Osteocyte (in vitro differentiated cells): ENCODE data around the gene ASB13. TPM values are rescaled to one million over a fixed set of nuclear protein-coding genes. Genes with fewer than 3 reads are reported as not detected.

Experiments
- DNase-seq: peaks from one replicate; pipeline ENCODE4 v3.0.0; 2021; ENCODE audit warnings: mixed read lengths; ENCODE audit not compliant: unreplicated experiment; ENCODE audit errors: extremely low spot score
- H3K27ac Mint-ChIP-seq: one replicate; pipeline ENCODE4 v1.8.0; 2021; ENCODE audit warnings: mild to moderate bottlenecking, mixed read lengths; ENCODE audit not compliant: unreplicated experiment
- H3K27me3 Mint-ChIP-seq: one replicate; pipeline ENCODE4 v1.8.0; 2021; ENCODE audit warnings: mixed read lengths; ENCODE audit not compliant: unreplicated experiment
- H3K36me3 Mint-ChIP-seq: one replicate; pipeline ENCODE4 v1.8.0; 2021; ENCODE audit warnings: mixed read lengths; ENCODE audit not compliant: unreplicated experiment
- H3K4me1 Mint-ChIP-seq: one replicate; pipeline ENCODE4 v1.8.0; 2021; ENCODE audit warnings: mixed read lengths; ENCODE audit not compliant: unreplicated experiment
- H3K4me3 Mint-ChIP-seq: one replicate; pipeline ENCODE4 v1.8.0; 2021; ENCODE audit warnings: mild to moderate bottlenecking, moderate library complexity, mixed read lengths; ENCODE audit not compliant: unreplicated experiment
- H3K9me3 Mint-ChIP-seq: one replicate; pipeline ENCODE4 v1.8.0; 2021; ENCODE audit warnings: mixed read lengths; ENCODE audit not compliant: unreplicated experiment
- CTCF ChIP-seq: fragments of 200-600 bp; sonication (generic); IDR thresholded peaks from 2 replicates; pipeline ENCODE4 v1.5.0; 2021; ENCODE audit warnings: antibody characterized with exemption, mild to moderate bottlenecking, moderate library complexity
- total RNA-seq: library from RNA; stranded (reverse); gene quantifications from 2 replicates; pipeline ENCODE4 v1.2.1, GENCODE V29; 2021

The ASB13 gene
- total RNA-seq, 1 donor from 2014 or later: 18.4 TPM

DNA sequence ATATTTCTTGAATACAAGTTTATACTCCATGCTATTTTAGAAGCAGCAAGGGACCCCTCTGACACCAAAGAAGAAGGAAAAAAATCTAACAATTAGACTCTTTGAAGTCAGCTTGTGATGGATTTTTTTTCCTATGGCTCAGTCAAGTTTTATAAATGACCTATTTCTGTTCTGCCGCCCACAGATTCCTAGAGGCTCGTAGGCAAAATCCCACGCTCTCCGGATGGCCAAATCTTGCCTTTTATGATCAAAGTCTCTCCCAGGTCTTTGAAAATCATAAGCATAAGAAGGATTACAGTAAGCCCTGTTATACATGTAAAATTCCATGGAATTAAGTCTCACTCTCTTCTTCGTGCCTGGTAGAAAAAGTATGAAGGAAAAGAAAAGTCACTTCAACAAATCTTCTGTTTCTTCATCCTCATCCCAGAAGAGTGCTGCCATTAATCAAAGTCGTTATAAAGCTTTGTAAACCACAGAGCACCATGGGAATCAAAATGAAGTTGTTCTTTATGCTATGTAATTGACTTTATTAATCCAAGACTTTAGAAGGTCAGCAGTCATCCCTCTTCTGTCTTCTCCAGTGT lies 33.1 kb downstream of the ASB13 start:
- DNase-seq: no peak
- Mint-ChIP-seq H3K27ac (no peak overlapping the region), H3K27me3 (no peaks in the 10 kb centered on the region)

DNA sequence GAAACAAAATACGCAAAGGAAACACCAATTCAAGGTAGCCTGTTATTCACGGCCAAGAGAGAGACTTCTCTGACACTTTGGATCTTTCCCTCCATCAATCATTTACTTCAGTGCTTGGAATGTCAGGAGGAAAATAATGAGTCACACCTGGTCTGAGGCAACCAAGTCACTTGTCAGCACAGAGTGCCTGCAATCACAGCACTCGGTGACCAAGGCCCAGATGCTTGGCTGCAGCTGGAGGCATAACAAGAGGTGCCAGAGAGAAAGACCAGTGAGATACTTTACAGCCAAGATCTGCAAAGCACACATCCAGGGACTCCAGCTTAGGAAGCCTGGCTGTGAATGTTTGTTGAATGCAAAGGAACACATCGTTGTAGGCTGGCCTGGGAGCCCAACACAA lies 33.9 kb downstream of the ASB13 start:
- Mint-ChIP-seq H3K4me1 (peaks cover 15% of the 10 kb centered on the region), H3K27ac (no peak overlapping the region), H3K36me3 (no peaks in the 10 kb centered on the region), H3K27me3 (no peaks in the 10 kb centered on the region), H3K4me3 (no peak overlapping the region), H3K9me3 (no peaks in the 10 kb centered on the region)
- TF ChIP-seq CTCF: no peak
- DNase-seq: no peak

More for the DNA sequence above, 33.1 kb downstream of the ASB13 start:
- Mint-ChIP-seq H3K4me1 (peaks cover 11% of the 10 kb centered on the region), H3K36me3 (no peaks in the 10 kb centered on the region), H3K4me3 (no peak overlapping the region), H3K9me3 (no peaks in the 10 kb centered on the region)
- no peak for TF ChIP-seq CTCF

DNA sequence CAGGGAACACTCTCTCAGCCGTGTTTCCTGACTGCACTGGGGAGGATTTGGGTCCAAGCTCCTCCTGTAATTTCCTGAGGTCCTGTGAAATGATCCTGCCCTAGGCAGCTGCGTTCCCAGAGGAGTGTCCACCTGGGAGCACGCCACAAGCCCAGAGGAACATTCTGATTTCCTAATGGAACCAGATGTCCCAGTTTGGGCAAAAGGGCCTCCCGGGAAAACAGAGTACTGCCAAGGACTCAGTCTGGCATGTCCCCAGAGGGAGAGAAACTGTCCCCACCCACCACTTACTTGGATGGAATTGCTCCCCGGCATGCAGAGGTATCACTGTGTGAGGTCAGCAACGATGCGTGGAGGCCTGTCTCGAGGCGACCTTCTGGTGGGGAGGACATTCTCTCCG lies 34.5 kb downstream of the ASB13 start:
- Mint-ChIP-seq H3K4me1 (peaks cover 15% of the 10 kb centered on the region), H3K27ac (no peak overlapping the region)
- no peak for TF ChIP-seq CTCF

GRCh38 chr10:5630112-5630436 lies 36.3 kb downstream of the ASB13 start:
- Mint-ChIP-seq H3K9me3 (no peaks in the 10 kb centered on the region), H3K27ac (no peak overlapping the region), H3K4me3 (no peak overlapping the region), H3K27me3 (no peaks in the 10 kb centered on the region), H3K36me3 (no peaks in the 10 kb centered on the region), H3K4me1 (peaks cover 15% of the 10 kb centered on the region)
- TF ChIP-seq CTCF: no peak
- no peak for DNase-seq

More for the DNA sequence above, 34.5 kb downstream of the ASB13 start:
- Mint-ChIP-seq H3K4me3 (no peak overlapping the region), H3K36me3 (no peaks in the 10 kb centered on the region), H3K9me3 (no peaks in the 10 kb centered on the region), H3K27me3 (no peaks in the 10 kb centered on the region)
- no peak for DNase-seq

DNA sequence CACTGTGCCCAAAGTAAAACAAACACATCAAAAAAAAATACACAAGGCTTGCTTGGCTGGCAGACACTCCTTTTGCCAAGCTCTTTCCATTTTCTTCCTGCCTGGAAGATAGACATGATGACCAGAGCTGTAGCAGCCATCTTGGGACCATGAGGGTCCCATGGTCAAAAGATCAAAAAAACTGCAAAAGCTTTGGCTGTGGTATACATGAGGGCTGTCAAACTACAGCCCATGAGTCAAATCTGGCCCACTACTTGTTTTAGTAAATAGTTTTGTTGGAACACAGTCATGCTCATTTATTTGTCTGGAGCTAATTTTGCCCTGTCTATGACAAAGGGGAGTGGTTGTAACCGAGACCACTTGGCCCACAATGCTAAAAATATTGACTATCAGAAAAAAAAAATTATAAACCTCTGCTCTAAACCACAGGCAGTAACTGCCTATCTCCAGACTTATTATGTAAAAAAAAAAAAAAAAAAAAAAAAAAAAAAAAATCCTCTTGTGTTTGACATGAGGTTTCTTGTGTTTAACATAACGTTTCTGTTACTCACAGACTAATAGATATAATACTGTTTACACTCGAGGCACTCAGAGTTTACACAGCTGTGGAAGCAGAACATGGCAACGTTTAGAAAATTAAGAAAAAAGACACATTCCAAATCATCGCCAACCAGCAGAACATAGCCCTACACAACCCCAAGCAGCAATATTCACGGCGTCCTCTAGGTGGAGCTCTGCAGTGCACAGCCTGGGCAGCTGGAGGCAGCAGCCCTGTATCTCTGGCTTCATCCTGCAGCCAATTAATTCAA lies 36.9 kb downstream of the ASB13 start:
- Mint-ChIP-seq H3K27me3 (no peaks in the 10 kb centered on the region), H3K27ac (peak overlapping the region; percentile 80), H3K36me3 (no peaks in the 10 kb centered on the region), H3K4me3 (no peak overlapping the region), H3K9me3 (no peaks in the 10 kb centered on the region), H3K4me1 (peaks cover 15% of the 10 kb centered on the region)
- no peak for DNase-seq
- peak; percentile 55 for TF ChIP-seq CTCF
